A549 (cell line): ENCODE results near the gene NAV2. TPM values are rescaled to one million over a fixed set of nuclear protein-coding genes. Genes with fewer than 3 reads are reported as not detected.

Experiments
- ATAC-seq, 2 experiments: fragments of 200-7000 bp in 1 of 2; fragments of >200 bp in 1 of 2; cut with Nextera tagmentation in 1 of 2; cut with Tn5 transposase in 1 of 2; 3 replicates each; pipeline versions ENCODE4 v1.8.0 to v1.9.1; 2018 to 2020; ENCODE audit warnings: mild to moderate bottlenecking in 1 of 2, moderate library complexity in 1 of 2
- CTCF ChIA-PET: fragments of 300-600 bp; sonication (Branson Sonifier 250); formaldehyde crosslinking; extraction: SDS; loops from one replicate; lab custom pipeline; 2021; ENCODE audit warnings: antibody characterized with exemption, inconsistent platforms; lab: Yijun Ruan, JAX
- POLR2A ChIA-PET: fragments of 350-600 bp; formaldehyde crosslinking; extraction: SDS; loops from one replicate; lab custom pipeline; 2021; ENCODE audit warnings: antibody characterized with exemption, inconsistent platforms; lab: Yijun Ruan, JAX
- DNase-seq, 2 experiments: peaks; one replicate each; pipeline versions ENCODE4 v3.0.0 to v3.0.0-alpha.2; 2011 to 2016; ENCODE audit warnings: low read depth in 1 of 2, low spot score in 1 of 2
- FAIRE-seq: peaks from 2 replicates; lab custom pipeline; 2011; peaks lifted over from hg19 to GRCh38; lab: Jason Lieb, UNC
- H3K27ac ChIP-seq, 2 experiments: fragments of >200 bp; sonication (Bioruptor Twin); formaldehyde crosslinking; 3 replicates each; pipeline ENCODE4 v1.5.1; 2016 to 2017
- H3K4me1 ChIP-seq: fragments of >200 bp; sonication (Bioruptor Twin); formaldehyde crosslinking; 3 replicates; pipeline ENCODE4 v1.6.1; 2016
- H3K4me2 ChIP-seq: fragments of >200 bp; sonication (Bioruptor Twin); formaldehyde crosslinking; 3 replicates; pipeline ENCODE4 v1.6.1; 2016
- H3K4me3 ChIP-seq: fragments of >200 bp; sonication (Bioruptor Twin); formaldehyde crosslinking; 3 replicates; pipeline ENCODE4 v1.5.1; 2016
- H3K9me3 ChIP-seq: fragments of >200 bp; sonication (Bioruptor Twin); formaldehyde crosslinking; 3 replicates; pipeline ENCODE4 v1.6.1; 2016
- BHLHE40 ChIP-seq: IDR thresholded peaks from 2 replicates; pipeline ENCODE4 v1.6.1; 2012; ENCODE audit warnings: low read depth, low read length, inconsistent platforms
- CBX2 ChIP-seq: fragments of 200-600 bp; sonication (generic); IDR thresholded peaks from 2 replicates; pipeline ENCODE4 v1.6.1; 2016; ENCODE audit warnings: low read depth, mild to moderate bottlenecking, borderline replicate concordance
- CEBPB ChIP-seq, 2 experiments: fragments of >200 bp in 1 of 2; sonication (Bioruptor Twin) in 1 of 2; formaldehyde crosslinking in 1 of 2; IDR thresholded peaks; 2 replicates each; pipeline ENCODE4 v1.6.1; 2012 to 2016
- CHD2 ChIP-seq: fragments of 150-350 bp; IDR thresholded peaks from 2 replicates; pipeline ENCODE4 v1.6.1; 2014; ENCODE audit warnings: low read length; ENCODE audit not compliant: partially characterized antibody
- CHD4 ChIP-seq: fragments of 200-600 bp; sonication (generic); IDR thresholded peaks from 2 replicates; pipeline ENCODE4 v1.6.1; 2016; ENCODE audit warnings: antibody characterized with exemption, mild to moderate bottlenecking, borderline replicate concordance
- E2F6 ChIP-seq: IDR thresholded peaks from 2 replicates; pipeline ENCODE4 v1.6.1; 2012; ENCODE audit warnings: low read depth, borderline replicate concordance
- EP300 ChIP-seq, 2 experiments: fragments of >200 bp; sonication (Bioruptor Twin); formaldehyde crosslinking; IDR thresholded peaks; 2 replicates in 1 of 2; 3 replicates in 1 of 2; pipeline ENCODE4 v1.6.1; 2016 to 2017
- GATA3 ChIP-seq: IDR thresholded peaks from 2 replicates; pipeline ENCODE4 v1.6.1; 2012; ENCODE audit warnings: borderline replicate concordance
- HEYL ChIP-seq: fragments of 250-450 bp; sonication (Bioruptor Pico); IDR thresholded peaks from 2 replicates; pipeline ENCODE4 v1.8.0; 2021; ENCODE audit warnings: mild to moderate bottlenecking, moderate library complexity
- NFE2L2 ChIP-seq: fragments of 150-350 bp; conservative IDR thresholded peaks from 2 replicates; pipeline ENCODE4 v1.6.1; 2014; ENCODE audit warnings: low read length
- NPAS2 ChIP-seq: fragments of 250-450 bp; sonication (Bioruptor Pico); IDR thresholded peaks from 2 replicates; pipeline ENCODE4 v1.8.0; 2022; ENCODE audit warnings: mild to moderate bottlenecking, moderate library complexity, borderline replicate concordance
- NR3C1 ChIP-seq: fragments of >200 bp; sonication (Bioruptor Twin); formaldehyde crosslinking; IDR thresholded peaks from 3 replicates; pipeline ENCODE4 v1.6.1; 2017
- RAD21 ChIP-seq, 2 experiments: fragments of >200 bp in 1 of 2; sonication (Bioruptor Twin) in 1 of 2; formaldehyde crosslinking in 1 of 2; IDR thresholded peaks in 1 of 2; conservative IDR thresholded peaks in 1 of 2; 2 replicates in 1 of 2; 3 replicates in 1 of 2; pipeline ENCODE4 v1.6.1; 2012 to 2018; ENCODE audit warnings: inconsistent platforms in 1 of 2
- RARB ChIP-seq: fragments of 250-450 bp; sonication (Bioruptor Pico); IDR thresholded peaks from 2 replicates; pipeline ENCODE4 v1.8.0; 2021; ENCODE audit warnings: mild to moderate bottlenecking, moderate library complexity
- RNF2 ChIP-seq: fragments of 200-600 bp; sonication (generic); IDR thresholded peaks from 2 replicates; pipeline ENCODE4 v1.6.1; 2016; ENCODE audit warnings: low read depth, mild to moderate bottlenecking, antibody characterized with exemption, moderate library complexity, borderline replicate concordance
- SREBF2 ChIP-seq: fragments of 450-650 bp; IDR thresholded peaks from 2 replicates; pipeline ENCODE4 v1.6.1; 2014; ENCODE audit warnings: mild to moderate bottlenecking, moderate library complexity
- TFCP2L1 ChIP-seq: fragments of 250-450 bp; sonication (Bioruptor Pico); IDR thresholded peaks from 2 replicates; pipeline ENCODE4 v1.5.0; 2021; ENCODE audit warnings: mild to moderate bottlenecking
- TP53 ChIP-seq: fragments of 250-450 bp; sonication (Bioruptor Pico); IDR thresholded peaks from 2 replicates; pipeline ENCODE4 v1.5.0; 2021; ENCODE audit warnings: mild to moderate bottlenecking, moderate library complexity
- ZC3H11A ChIP-seq: fragments of 450-650 bp; IDR thresholded peaks from 2 replicates; pipeline ENCODE4 v1.6.1; 2014; ENCODE audit warnings: antibody characterized with exemption, mild to moderate bottlenecking
- WGBS: methylation state at CpG from one replicate; pipeline ENCODE4 v1.1.6; 2017; ENCODE audit errors: missing lambda C conversion rate; 5-methylcytosine and 5-hydroxymethylcytosine counted together
- polyA plus RNA-seq, 4 experiments: library from polyadenylated mRNA; depleted of rRNA in 3 of 4; stranded (reverse); fragments of >200 nt; fragmentation: RNase III in 1 of 4; extraction: RNeasy Plus Mini Kit Qiagen cat#74134 plus additional on column Dnase treatment in 1 of 4; gene quantifications; 2 replicates in 3 of 4; 3 replicates in 1 of 4; pipeline ENCODE4 v1.2.3, GENCODE V29; 2011 to 2017

NAV2 gene
- polyA plus RNA-seq, 2 of the 4 experiments (the other 2 are of a cell fraction) = 4.9 to 19.8 TPM

GRCh38 chr11:19881177-19881576 is 168.5 kb downstream of the NAV2 start:
- no peak for TF ChIP-seq BHLHE40
- TF ChIP-seq E2F6 = no peak
- TF ChIP-seq ZC3H11A = no peak
- TF ChIP-seq RARB = no peak
- TF ChIP-seq TP53 = no peak
- no peak for TF ChIP-seq CHD2
- TF ChIP-seq HEYL = no peak
- no peak for TF ChIP-seq EP300 (IDR thresholded peaks at IDR 0.05)
- TF ChIP-seq NFE2L2 = no peak
- FAIRE-seq = no peak
- no peak for DNase-seq
- Histone ChIP-seq H3K9me3 (no peaks in the 10 kb centered on the region), H3K27ac (no peak overlapping the region), H3K4me2 (no peak overlapping the region), H3K4me1 (no peaks in the 10 kb centered on the region), H3K4me3 (no peak overlapping the region)
- CTCF ChIA-PET = interaction anchor here (1.2 to 2.1 kb wide), 3 partner anchors 23 to 34 kb away, joined by 3 to 4 read pairs (median 3); no protein-coding TSS in a partner anchor
- POLR2A ChIA-PET = no interaction called here
- ATAC-seq = no peak

GRCh38 chr11:19882356-19882755 is 169.7 kb downstream of the NAV2 start:
- ChIA-PET CTCF (interaction anchor here (0.6 to 1.8 kb wide), 3 partner anchors 22 to 250 kb away, joined by 3 read pairs; no protein-coding TSS in a partner anchor), POLR2A (no interaction called here)
- H3K4me1 ChIP-seq = no peaks in the 10 kb centered on the region
- no peak for ATAC-seq
- H3K9me3 ChIP-seq = no peaks in the 10 kb centered on the region
- H3K4me3 ChIP-seq = no peak overlapping the region
- WGBS = 43% methylated on average over 3 of the region's 3 CpGs
- no peak overlapping the region for H3K4me2 ChIP-seq
- no peak overlapping the region for H3K27ac ChIP-seq
- DNase-seq = no peak
- TF ChIP-seq NR3C1 = no peak
- TF ChIP-seq NPAS2 (CRISPR knock-in tag) = no peak
- no peak for TF ChIP-seq CBX2
- no peak for FAIRE-seq

- ATAC-seq = no peak
- Histone ChIP-seq H3K4me1 (no peaks in the 10 kb centered on the region), H3K4me2 (no peak overlapping the region), H3K9me3 (no peaks in the 10 kb centered on the region), H3K27ac (no peak overlapping the region), H3K4me3 (no peak overlapping the region)
- FAIRE-seq = no peak
- ChIA-PET POLR2A (no interaction called here), CTCF (no interaction called here)
- WGBS = 43% methylated on average over 3 of the region's 3 CpGs
- no peak for DNase-seq
- TF ChIP-seq TFCP2L1 = no peak
Observed at GRCh38 chr11:19886498-19886897, 173.9 kb downstream of the NAV2 start.

GRCh38 chr11:19887842-19888241 is 175.2 kb downstream of the NAV2 start:
- H3K9me3 ChIP-seq = no peaks in the 10 kb centered on the region
- ATAC-seq = no peak
- TF ChIP-seq NFE2L2 = no peak
- TF ChIP-seq TFCP2L1 = no peak
- no peak for TF ChIP-seq CEBPB (IDR thresholded peaks at IDR 0.05)
- no peak for TF ChIP-seq RNF2
- TF ChIP-seq RAD21 (conservative IDR thresholded peaks at IDR 0.05 in 1 of 2, IDR thresholded peaks at IDR 0.05 in 1 of 2) = no peak
- TF ChIP-seq CHD4 = no peak
- TF ChIP-seq NPAS2 (CRISPR knock-in tag) = no peak
- no peak for TF ChIP-seq GATA3
- TF ChIP-seq SREBF2 = no peak
- WGBS = 76% methylated on average over 10 of the region's 10 CpGs
- ChIA-PET CTCF (interaction anchor here (0.8 to 1.8 kb wide), 3 partner anchors 16 to 722 kb away, joined by 3 to 8 read pairs (median 3); no protein-coding TSS in a partner anchor), POLR2A (no interaction called here)
- H3K4me3 ChIP-seq = no peak overlapping the region
- H3K4me2 ChIP-seq = no peak overlapping the region
- FAIRE-seq = no peak
- H3K4me1 ChIP-seq = no peaks in the 10 kb centered on the region
- H3K27ac ChIP-seq = no peak overlapping the region
- DNase-seq = no peak
